NCI-H1694 treated with DMSO at 0.1 percent for 48 hours (cell line): Measurements from ENCODE around the gene DNAJC24.

ENCODE experiments used
- DNase-seq: peaks from one replicate; lab custom pipeline; 2025; lab: John Stamatoyannopoulos, UW

DNAJC24 gene

DNA sequence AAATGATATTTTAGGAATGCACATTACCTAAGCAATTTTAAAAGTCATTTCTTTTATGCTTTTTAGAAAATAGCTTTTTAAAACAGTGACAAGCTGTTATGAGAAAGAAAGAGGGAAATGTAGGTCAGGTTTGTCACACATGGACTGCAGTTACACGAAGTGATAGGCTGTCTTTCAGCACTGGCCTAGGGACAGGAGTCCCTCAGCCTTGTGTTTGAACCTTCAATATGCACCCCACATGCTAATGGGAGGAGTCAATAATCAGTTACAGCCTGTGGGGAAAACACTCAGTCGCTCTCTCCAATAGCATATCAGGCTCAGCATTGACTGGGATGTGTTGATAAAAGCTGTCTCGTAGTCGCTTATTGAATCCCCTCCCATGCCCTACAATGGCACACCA is 45.8 kb downstream of the DNAJC24 start:
- no peak for DNase-seq

DNA sequence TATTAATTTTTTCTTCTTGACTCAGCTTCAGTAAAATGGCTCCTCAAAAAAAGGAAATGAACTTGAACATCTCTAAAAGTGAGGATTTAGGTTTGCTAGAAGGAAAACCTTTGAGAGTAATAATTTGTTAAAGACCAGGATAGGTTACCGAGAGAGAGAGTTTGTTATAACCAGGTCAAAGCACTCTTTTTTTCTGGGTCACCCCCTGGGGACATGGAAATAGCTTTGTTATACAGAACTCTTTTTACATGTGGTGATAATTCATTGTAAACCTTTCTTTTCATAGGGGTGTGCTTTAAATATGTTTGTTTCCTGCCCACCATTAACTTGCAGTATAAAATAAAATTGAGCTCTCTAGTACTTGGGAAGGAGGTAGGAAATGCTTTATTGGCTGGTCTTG is 47.7 kb downstream of the DNAJC24 start:
- no peak for DNase-seq

DNA sequence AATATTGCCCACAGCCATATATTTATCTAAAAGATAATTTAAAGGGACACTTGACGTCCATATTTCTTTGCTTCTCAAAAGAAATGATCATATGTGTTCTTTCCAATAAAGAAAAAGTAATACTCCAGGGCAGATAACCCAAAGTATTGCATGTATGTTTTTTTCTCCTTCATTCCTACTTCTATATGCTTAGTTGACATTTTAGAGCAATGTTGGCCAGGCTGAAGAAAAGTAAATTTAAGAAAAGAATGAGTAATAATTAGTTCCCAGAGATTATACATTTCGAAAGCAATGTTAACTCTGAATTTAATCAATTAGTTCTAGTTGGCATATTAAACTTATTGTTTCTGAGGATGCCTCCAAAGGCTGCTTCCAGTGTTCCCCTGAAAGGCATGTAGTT is 48.2 kb downstream of the DNAJC24 start:
- no peak for DNase-seq

DNA sequence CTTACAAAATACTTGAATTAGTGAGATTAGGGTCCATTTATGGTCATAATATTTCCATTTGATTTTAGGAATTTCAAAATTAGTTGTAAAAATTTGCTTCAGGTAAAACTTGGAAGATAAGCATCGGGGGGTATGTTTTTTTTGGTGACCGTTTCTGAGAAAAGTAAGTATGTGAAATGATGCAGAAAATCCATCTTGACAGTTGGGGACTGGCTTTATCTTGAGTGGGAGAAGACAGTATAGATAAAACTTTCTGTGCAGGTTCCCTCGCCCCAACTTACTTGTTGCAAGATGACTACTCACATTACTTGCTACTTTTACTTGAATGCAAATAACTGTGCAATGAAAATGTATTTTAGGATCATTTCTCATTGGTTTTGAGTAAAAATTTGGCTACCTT is 49.5 kb downstream of the DNAJC24 start:
- no peak for DNase-seq

- DNase-seq: no peak
Measured at GRCh38 chr11:31419669-31420068, 50.0 kb downstream of the DNAJC24 start.

GRCh38 chr11:31421820-31422219 is 52.2 kb downstream of the DNAJC24 start:
- DNase-seq: no peak

DNA sequence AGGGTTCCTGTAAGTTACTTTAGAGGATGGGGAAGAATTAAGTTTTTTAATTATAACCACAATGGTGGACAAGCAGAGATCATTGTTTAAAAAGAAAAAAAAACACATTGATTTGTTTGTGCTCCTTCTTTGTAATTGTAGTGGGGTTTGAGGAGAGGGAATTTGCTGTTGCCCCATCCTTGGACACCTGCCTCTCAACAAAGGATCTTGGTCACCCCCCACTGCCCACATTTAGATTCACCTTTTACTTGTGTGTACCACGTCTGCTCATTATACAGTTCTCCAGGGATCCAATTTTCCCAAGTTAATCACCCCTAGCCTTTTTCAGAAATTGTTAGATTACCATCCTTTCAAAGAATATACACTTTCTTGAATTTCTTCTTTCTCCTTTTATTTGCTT is 53.0 kb downstream of the DNAJC24 start:
- DNase-seq: no peak

DNA sequence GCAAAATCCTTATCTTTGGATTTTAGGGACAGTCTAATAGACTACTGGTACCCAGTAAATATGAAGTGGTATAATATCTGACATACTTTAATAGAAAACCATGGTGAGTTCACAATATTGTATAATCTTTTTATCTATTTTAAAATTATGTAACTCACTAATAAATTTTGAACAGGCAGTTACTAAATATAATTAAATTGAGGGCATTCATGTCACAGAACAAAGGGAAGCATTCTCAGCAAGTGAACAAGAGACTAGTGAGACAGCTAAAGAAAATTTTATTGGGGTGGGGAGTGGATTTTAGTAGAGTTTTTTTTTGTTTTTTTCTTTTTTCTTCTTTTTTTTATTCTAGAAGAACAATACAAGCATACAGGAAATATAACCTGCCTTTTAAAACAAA is 55.0 kb downstream of the DNAJC24 start:
- no peak for DNase-seq

GRCh38 chr11:31433851-31434250 is 64.2 kb downstream of the DNAJC24 start:
- no peak for DNase-seq

DNA sequence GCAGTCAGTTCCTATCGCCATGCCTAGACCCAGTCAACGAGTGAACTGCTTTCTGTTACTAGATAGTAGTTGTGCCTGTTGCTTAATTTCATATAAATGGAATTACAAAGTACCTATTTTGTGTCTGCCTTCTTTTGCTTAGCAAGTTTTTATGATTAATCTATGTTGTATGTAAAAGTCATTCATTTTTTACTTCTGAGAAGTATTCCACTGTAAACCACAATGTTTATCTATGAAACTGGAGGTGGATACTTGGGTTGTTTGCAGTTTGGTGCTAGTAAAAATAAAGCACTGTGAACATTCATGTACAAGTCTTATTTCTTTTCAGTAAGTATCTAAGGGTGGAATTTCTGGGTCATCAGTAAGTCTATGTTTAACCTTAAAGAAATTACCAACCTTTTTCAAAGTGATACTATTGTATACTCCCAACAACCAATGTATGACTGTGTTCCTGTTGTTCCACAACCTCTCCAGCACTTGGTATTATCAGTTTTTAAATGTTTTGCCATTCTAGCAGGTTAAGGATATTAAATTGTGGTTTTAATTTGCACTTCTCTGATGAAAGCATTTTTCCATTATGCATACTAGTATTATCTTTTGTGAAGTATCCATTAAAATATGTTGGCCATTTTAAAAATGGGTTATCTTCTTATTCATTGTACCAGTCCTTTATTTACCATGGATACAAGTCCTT is 68.2 kb downstream of the DNAJC24 start:
- no peak for DNase-seq

DNA sequence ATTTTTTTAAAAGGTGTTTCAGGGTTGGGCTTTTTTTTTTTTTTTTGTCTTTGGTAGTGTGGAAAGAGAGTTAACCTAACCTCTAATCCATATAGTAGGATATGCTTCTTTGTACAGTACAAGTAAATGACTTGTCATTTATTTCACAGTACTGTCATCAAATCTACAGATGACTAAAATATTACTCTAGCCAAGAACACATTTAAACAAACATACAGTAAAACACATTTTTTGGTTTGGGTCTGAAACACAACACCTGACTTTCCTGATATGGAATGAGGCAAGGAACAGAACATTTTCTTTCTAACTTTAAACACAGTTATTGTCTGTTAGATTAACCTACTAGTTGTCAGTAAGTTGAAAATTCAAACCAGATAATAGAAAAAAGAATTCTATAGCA is 71.6 kb downstream of the DNAJC24 start:
- no peak for DNase-seq

GRCh38 chr11:31442086-31442485 is 72.4 kb downstream of the DNAJC24 start:
- no peak for DNase-seq

GRCh38 chr11:31443802-31444201 is 74.1 kb downstream of the DNAJC24 start:
- DNase-seq: no peak

DNA sequence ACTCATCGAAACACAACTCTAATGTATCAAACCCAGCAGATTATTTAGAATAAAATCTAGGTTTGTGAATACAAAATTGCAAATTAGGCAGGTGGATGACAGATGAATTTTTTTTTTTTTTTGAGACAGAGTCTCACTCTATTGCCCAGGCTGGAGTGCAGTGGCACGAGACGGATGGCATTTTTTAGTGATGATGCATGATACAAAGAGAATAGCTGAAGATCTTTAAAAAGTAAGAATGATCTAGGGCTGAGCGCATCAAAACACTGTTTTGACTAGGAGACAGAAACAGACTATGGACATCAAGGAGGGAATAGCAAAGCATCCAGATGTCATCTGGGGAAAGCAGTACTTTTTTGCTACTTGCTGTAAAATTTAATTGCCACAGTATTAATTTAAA is 76.0 kb downstream of the DNAJC24 start:
- DNase-seq: no peak

- DNase-seq: peak; percentile 21
Measured at GRCh38 chr11:31449040-31449439, 79.4 kb downstream of the DNAJC24 start.

DNA sequence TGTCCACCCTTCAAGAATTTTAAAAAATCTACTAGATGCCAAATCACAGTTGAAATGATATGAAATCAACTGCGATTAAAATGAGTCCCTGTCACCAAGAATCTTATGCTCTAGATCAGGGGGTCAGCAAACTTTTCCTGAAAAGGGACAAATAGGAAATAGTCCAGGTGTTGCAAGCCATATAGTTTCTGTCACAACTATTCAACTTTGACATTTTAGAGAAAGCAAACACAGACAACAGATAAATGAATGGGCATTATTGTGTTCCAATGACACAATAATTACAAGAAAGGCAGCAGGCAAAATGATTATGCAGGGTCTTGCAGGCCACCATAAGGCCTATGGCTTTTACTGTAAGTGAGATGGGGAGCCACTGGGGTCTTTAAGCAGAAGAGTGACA is 81.2 kb downstream of the DNAJC24 start:
- DNase-seq: no peak

DNA sequence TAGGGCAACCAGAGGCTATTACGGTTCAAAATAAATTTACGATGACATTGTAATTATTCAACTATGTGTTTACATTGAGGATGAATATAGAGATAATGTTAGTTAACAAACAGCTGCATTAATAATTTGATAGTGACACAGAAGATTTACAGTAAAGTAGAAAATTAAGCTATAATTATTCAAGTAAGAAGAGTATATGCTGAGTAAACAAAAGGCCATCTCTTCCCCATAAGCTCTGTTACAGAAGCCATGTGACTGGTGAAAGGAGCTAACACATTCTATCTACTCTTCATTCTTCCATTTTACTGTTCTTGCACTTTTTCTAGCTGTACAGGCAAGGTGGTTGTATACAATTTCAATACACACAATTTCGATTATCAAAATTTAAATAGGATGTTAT is 85.5 kb downstream of the DNAJC24 start:
- no peak for DNase-seq

DNA sequence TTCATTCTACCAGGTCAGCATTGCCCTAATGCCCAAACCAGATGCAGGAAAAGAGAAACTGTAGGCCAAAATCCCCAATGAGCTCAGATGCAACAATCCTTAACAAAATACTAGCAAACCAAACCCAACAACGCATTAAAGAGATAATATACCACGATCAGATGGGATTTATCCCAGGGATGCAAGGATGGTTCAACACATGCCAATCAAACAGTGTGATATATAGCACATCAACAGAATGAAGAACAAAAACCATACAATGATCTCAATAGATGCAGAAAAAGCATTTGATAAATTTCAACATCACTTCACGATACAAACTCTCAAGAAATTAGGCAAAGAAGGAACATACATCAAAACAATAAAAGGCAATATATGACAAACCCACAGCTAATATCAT is 94.8 kb downstream of the DNAJC24 start:
- no peak for DNase-seq

GRCh38 chr11:31474083-31474482 is 104.4 kb downstream of the DNAJC24 start:
- no peak for DNase-seq

- DNase-seq: no peak
Measured at GRCh38 chr11:31477528-31478222, 108.0 kb downstream of the DNAJC24 start.

- no peak for DNase-seq
Measured at GRCh38 chr11:31478223-31478590, 108.5 kb downstream of the DNAJC24 start.

DNA sequence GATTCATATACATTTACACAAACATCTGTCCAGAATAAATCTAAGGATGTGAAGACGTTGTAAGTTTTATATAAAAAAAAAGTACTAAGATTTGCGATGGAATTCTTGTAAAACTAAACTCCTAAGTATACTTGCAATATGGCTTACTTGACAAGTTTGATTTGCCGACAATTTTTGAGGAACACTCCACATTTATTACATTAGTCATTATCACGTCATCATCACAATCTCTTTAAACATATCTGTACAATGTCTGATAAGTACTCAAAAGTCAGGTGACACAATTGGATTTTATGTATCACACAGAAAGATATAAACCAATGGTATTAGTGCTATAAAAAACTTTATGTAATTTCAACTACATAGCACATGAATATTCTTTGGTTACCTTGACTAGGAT is 109.4 kb downstream of the DNAJC24 start:
- DNase-seq: no peak

DNA sequence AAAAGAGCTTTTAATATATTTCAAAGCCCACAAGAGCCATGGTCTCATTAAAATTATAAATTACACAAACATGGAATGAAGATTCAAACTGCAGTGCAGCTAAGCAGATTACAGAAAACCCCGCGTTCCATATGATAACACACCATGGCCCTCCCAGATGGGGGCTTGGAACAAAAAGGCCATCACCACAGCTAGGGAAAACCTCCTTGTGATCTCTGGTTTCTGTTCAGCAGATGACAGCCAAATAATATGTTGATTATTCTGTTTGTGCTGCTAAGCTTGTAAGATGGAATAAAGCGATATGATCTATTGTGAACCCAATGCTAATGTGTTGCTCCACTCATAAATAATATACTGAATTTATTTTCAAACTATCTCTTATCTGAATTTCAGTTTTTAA is 111.3 kb downstream of the DNAJC24 start:
- DNase-seq: no peak
